NOMO-1 treated with dmso at 0.1 percent for 144 hours (cell line): Measurements from ENCODE around the gene MGAT4A.

Experiments
- DNase-seq: peaks from one replicate; lab custom pipeline; 2025; ENCODE audit not compliant: unreplicated experiment; lab: John Stamatoyannopoulos, UW

The MGAT4A gene

DNA sequence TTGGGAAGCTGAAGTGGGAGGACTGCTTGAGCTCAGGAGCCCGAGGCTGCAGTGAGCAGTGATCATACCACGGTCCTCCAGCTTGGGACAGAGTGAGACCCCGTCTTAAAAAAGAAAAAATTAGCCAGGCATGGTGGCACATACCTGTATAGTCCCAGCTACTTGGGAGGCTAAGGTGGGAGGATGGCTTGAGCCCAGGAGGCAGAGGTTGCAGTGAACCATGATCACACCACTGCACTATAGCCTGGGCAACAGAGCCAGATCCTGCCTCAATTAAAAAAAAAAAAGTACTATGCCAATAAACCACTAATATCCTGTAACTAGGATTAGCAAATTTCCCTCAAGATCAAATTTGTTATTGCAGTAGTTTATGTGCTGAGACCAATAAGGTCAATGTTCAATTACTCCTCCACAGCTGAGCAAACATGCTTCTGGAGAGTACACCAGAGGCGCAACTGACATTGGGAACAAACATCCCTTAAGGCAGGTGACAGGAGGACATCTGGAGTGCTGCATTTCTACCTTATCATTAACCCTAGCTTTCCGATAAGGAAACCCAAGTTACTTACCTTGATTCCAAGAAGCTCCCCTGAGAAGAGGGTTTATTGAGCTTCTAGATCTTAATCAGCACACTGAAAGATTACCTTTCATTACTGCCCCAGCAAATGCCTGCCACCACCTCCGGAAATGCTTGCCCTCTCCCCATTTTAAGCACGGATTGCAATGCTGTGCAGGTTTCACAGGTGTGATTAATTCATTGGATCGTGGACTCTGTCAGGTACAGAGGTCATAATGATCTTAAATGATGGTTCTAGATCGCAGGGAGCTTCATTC is 26.2 kb downstream of the MGAT4A start:
- DNase-seq: no peak

- no peak for DNase-seq
Observed at GRCh38 chr2:98703738-98704137, 27.2 kb downstream of the MGAT4A start.

- no peak for DNase-seq
Observed at GRCh38 chr2:98702858-98703620, 27.9 kb downstream of the MGAT4A start.

DNA sequence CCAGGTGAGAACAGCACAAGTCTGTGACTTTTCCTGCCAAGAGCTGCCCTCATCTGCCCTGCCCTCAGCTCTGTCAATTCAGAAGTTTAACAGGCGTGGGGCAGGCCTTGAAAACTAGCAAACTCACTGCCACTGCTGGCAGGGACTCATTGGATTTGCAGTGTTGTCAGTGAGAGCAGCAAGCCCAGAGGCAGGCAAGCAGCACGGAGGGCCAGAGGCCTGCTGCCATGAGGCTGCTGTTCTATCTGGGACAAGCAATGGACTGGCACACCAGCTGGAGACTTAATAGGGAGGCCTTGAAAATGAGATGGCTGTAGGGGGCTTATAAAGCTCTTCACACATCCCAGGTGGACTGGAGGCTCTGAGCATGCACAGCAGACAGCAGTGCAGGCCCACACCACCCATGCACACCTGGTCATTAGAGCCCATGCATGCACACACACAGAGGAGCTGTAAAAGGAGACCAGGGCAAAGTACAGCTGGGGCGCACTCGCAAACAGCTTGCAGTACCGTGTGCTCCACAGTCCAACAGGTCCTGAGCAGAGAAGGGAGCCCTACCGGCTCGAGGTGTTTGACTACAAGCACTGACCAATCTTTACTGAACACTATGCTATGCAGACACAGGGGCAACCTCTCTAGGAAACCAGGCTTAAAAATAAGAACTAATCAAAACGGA is 28.7 kb downstream of the MGAT4A start:
- no peak for DNase-seq

GRCh38 chr2:98701230-98701629 is 29.7 kb downstream of the MGAT4A start:
- no peak for DNase-seq

GRCh38 chr2:98698896-98699295 is 32.0 kb downstream of the MGAT4A start:
- no peak for DNase-seq

DNA sequence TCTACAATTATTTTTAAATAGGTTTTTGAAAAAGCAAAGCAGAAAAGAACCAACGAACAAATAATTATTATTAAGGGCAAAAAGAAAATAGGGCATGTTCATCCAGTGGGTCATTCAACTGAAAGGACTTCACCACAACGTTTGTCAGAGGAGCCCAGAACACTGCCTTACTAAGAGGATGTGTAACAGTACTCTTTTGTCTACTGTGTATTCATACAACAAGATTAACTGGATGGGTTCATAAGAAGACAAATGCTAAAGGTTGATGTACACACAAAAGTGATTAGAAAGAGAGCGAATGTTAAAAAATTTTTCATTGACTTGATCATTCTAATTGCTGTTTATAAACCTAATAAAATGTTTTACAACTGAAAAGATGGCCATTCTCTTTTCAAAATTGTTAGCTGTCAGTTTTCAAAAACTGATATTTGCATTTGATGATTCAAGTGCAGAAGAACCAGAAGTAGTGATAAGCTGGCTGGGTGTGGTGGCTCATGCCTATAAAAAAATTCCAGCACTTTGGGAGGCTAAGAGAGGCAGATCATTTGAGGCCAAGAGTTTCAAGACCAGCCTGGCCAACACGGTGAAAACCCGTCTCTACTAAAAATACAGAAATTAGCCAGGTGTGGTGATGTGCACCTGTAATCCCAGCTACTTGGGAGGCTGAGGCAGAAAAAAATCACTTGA is 33.1 kb downstream of the MGAT4A start:
- DNase-seq: no peak

GRCh38 chr2:98696200-98696599 is 34.7 kb downstream of the MGAT4A start:
- no peak for DNase-seq

DNA sequence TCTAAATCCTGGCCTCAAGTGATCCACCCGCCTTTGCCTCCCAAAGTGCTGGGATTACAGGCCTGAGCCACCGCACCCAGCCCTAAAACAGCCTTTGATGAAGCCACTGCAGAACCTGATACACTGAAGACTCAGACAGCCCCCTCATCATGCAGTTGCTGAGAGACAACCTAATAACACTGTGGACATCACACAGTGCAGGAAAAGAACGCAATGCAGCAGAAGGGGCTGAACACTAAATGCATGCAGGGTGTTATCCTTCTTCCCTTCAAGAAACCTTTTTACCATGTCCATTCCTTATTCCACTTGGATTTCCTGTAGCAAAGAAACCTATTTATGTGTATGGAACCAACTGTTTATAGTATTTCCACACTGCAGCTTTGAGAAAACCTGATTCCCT is 35.7 kb downstream of the MGAT4A start:
- no peak for DNase-seq

- no peak for DNase-seq
Observed at GRCh38 chr2:98693477-98693876, 37.5 kb downstream of the MGAT4A start.

- DNase-seq: no peak
Observed at GRCh38 chr2:98692090-98693054, 38.6 kb downstream of the MGAT4A start.

DNA sequence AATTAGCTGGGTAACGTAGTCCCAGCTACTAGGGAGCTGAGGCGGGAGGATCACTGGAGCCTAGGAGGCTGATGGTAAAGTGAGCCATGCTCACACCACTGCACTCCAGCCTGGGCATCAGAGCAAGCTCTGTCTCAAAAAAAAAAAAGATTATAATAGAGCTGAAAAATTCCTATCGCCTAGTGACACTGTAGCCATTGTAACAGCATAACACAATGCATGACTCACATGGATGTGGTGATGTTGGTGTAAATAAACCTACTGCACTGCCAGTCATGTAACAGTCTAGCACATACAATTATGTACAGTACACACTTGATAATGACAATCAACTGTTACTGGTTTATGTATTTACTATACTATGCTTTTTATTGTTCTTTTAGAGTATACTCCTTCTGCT is 39.6 kb downstream of the MGAT4A start:
- DNase-seq: no peak

DNA sequence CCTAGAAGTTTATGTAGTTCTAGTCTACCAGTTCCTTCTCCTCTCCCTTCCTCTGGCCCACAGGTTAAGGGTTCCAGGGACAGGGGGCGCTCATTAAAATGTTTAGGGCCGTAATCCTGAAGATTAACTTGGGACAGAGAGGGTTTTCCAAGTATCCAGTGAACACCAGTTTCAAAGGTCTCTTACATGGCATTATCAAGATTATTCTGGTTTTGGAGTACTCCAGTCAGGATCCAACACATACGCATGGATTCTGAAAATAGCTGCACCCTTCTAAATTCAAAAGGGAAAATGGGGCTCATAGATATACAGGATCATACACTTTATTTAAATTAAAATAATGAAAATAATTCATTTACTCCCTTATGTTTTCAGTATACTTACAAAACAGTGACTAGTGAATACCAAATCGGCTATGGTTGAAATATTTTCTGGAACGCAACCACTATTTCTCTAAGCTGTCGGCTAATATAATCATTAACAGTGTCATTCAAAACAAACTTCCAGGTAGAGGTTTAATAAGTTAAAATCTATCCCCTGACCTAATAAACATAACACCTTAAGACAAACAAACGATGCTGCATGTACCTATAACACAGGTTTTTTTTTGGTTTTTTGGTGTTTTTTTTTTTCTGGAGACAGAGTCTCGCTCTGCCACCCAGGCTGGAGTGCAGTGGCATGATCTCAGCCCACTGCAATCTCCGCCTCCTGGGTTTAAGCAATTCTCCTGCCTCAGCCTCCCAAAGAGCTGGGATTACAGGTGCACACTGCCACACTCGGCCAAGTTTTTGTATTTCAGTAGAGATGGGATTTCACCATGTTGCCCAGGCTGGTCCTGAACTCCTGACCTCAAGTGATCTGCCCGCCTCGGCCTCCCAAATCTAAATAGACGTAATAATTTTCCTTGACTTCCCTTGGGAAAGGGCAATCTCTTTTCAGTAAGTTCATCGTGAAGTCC is 44.7 kb downstream of the MGAT4A start:
- DNase-seq: no peak

DNA sequence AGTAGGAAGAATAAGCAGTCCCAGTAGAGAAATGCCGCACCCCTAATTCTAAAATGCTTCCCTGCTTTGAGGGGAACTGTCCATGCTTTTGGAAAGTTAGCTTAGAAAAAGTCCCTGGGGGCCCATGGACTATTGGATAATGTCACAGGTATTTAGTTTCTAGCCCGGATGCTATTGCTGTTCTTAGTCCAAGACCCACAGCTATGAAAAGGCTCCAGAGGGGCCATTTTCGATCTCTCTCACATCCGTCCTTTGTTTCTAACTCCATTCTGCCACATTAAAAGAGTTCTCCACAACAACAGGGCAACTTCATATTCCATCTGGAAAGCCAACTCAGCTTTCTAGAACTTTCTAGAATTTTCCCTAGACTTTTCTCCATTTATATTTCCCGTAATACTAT is 47.2 kb downstream of the MGAT4A start:
- DNase-seq: no peak

DNA sequence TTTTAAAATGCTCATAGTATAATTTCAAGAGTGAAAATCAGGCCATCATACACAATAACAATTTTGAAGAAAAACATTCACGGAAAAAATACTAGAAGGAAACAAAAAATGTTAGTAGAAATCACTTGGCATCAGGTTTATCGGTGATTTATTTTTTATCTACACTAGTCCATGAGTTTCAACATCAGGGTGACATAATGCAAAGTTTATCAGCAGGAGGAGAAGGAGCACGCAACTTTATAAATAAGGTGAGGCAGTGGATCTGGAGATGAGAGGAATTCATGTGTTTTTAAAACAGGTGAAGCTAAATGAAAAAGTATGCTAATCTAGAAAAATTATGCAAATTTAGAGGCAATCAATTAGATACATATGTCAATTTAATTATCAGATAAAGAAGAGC is 54.2 kb downstream of the MGAT4A start:
- DNase-seq: no peak

DNA sequence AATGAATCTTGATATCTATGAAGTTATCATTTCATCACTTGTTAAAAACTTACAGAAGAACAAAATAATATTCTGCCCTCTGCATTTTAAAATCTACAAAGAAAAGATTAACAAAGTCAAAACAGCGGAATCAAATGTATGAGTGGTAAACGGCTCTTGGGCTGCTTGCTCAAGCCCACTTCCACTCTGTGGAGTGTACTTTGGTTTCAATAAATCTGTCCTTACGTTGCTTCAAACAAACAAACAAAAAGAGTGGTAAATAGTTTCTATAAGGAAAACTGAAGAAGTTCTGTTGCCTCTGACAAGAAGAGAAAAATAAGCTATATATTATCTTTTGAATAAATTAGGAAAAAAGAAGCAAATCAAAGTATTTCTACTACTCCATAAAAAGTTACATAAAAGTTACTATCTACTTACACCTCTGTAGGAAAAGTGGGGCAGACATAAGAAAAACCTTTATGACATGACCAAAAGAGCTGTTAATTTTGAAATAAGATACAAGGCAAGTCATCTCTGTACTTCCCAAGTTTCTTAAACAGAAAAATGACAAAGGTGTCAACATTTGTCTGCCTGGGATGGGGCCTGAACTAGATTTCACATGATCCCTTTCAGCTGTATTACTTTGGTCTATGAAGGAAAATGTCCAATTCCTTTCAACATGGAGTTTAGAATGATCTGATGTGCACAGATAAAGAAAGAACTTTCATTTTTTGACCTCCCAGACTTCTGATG is 56.5 kb downstream of the MGAT4A start:
- no peak for DNase-seq

GRCh38 chr2:98669675-98670074 is 61.3 kb downstream of the MGAT4A start:
- no peak for DNase-seq

DNA sequence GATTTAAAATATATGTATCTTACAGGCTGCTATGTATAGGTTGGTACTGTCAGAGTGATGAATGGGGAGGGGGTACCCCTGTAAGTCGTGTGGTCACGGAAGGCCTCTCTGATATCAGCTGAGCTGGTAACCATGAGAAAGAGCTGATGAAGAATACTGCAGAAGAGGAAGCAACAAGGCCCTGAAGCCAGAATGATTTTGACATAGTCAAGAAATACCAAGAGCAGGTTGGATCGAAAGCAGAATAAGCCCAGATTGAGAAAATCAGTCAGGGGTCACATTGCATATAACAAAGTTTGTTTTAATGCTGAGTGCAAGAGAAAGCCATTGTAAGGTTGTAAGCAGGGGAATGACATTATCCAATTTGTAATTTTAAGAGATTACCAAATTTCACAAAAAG is 65.3 kb downstream of the MGAT4A start:
- DNase-seq: no peak
